AG08396 (cell line): ENCODE data around the gene SCNM1.
"Not testable (repeated sequence)": the region's sequence is repeated elsewhere in the genome, so short reads cannot be mapped to it uniquely, and the experiment has no call there.

Experiments used
- DNase-seq: peaks from one replicate; pipeline ENCODE4 v3.0.0; 2012; ENCODE audit warnings: low spot score, mixed read lengths

SCNM1 gene

GRCh38 chr1:151193304-151193703 lies 27.4 kb downstream of the SCNM1 start:
- DNase-seq: no peak

- DNase-seq: no peak
Observed at GRCh38 chr1:151193856-151194255, 27.9 kb downstream of the SCNM1 start.

- DNase-seq: peak; percentile 79
Observed at GRCh38 chr1:151194894-151195594, 29.1 kb downstream of the SCNM1 start.

- DNase-seq: peak; percentile 39
Observed at GRCh38 chr1:151196292-151196800, 30.4 kb downstream of the SCNM1 start.

GRCh38 chr1:151197863-151198253 lies 31.9 kb downstream of the SCNM1 start:
- no peak for DNase-seq

- DNase-seq: peak; percentile 97
Observed at GRCh38 chr1:151198254-151199127, 32.5 kb downstream of the SCNM1 start, which contains the start of gene PIP5K1A. TSS of gene PIP5K1A (plus strand) at chr1:151198552. CDS start at chr1:151198997, 445 bp downstream.

- DNase-seq: peak; percentile 53
Observed at GRCh38 chr1:151199873-151200581, 34.1 kb downstream of the SCNM1 start.

- not testable (repeated sequence) for DNase-seq
Observed at GRCh38 chr1:151205381-151205965, 39.5 kb downstream of the SCNM1 start.

GRCh38 chr1:151210830-151211229 lies 44.9 kb downstream of the SCNM1 start:
- peak; percentile 36 for DNase-seq

GRCh38 chr1:151211972-151212705 lies 46.2 kb downstream of the SCNM1 start:
- DNase-seq: no peak

- DNase-seq: no peak
Observed at GRCh38 chr1:151213560-151213959, 47.6 kb downstream of the SCNM1 start.
